OCI-LY3 (cell line): ENCODE data around the gene EARS2.

Experiments
- H2AFZ ChIP-seq: fragments of 200-600, 300-600 bp; shearing (Covaris generic); 2 replicates; pipeline ENCODE4 v1.6.0; 2014; ENCODE audit warnings: antibody characterized with exemption, low read depth, low read length
- H3K27ac ChIP-seq: fragments of 200-600, 300-600 bp; sonication (generic); 2 replicates; pipeline ENCODE4 v1.5.1; 2014; ENCODE audit warnings: mild to moderate bottlenecking, low read length, moderate library complexity, mixed read lengths
- H3K27me3 ChIP-seq: fragments of 200-600, 300-600 bp; sonication (generic); 2 replicates; pipeline ENCODE4 v1.6.1; 2014; ENCODE audit warnings: low read depth, low read length, mixed read lengths
- H3K36me3 ChIP-seq: fragments of 200-600, 300-600 bp; sonication (generic); replicated peaks from 2 replicates; pipeline ENCODE3; 2014; ENCODE audit warnings: low read depth, low read length, mixed read lengths
- H3K4me1 ChIP-seq: fragments of 300-600, 200-600 bp; sonication (generic); 2 replicates; pipeline ENCODE4 v1.6.1; 2014; ENCODE audit warnings: low read length, mixed read lengths
- H3K4me2 ChIP-seq: fragments of 200-600, 300-600 bp; sonication (generic); 2 replicates; pipeline ENCODE4 v1.6.1; 2014; ENCODE audit warnings: low read length, mixed read lengths
- H3K4me3 ChIP-seq: fragments of 300-600, 200-600 bp; sonication (generic); 2 replicates; pipeline ENCODE4 v1.5.1; 2014; ENCODE audit warnings: antibody characterized with exemption, mild to moderate bottlenecking, low read length, moderate library complexity
- H3K79me2 ChIP-seq: fragments of 300-600, 200-600 bp; shearing (Covaris generic); 2 replicates; pipeline ENCODE4 v1.6.1; 2014; ENCODE audit warnings: mild to moderate bottlenecking, low read length, mixed read lengths
- H3K9ac ChIP-seq: fragments of 300-600, 200-600 bp; shearing (Covaris generic); 2 replicates; pipeline ENCODE4 v1.6.0; 2014; ENCODE audit warnings: mild to moderate bottlenecking, low read length, moderate library complexity
- H3K9me3 ChIP-seq: fragments of 200-600, 300-600 bp; shearing (Covaris generic); 2 replicates; pipeline ENCODE4 v1.6.1; 2014; ENCODE audit warnings: low read length, mixed read lengths; ENCODE audit not compliant: insufficient read depth
- H4K20me1 ChIP-seq: fragments of 200-600, 300-600 bp; sonication (generic); 2 replicates; pipeline ENCODE4 v1.6.1; 2016; ENCODE audit warnings: low read length, mixed read lengths; ENCODE audit not compliant: insufficient read depth
- CTCF ChIP-seq: fragments of 200-600, 300-600 bp; sonication (generic); IDR thresholded peaks from 2 replicates; pipeline ENCODE4 v1.5.1; 2014; ENCODE audit warnings: antibody characterized with exemption, low read length, low read depth
- EZH2phosphoT487 ChIP-seq: fragments of 200-600 bp; shearing (Covaris generic); IDR thresholded peaks from 2 replicates; pipeline ENCODE4 v1.6.1; 2018; ENCODE audit warnings: antibody characterized with exemption, mixed run types, low read depth

EARS2 gene

GRCh38 chr16:23510164-23510914 is 46.8 kb downstream of the EARS2 start, which contains the start of gene GGA2:
Gene GGA2, minus strand, starts transcription at chr16:23510494. Its CDS starts 83 bp downstream, at chr16:23510411.
- Histone ChIP-seq H3K9ac (peak within 1 kb of the TSS; percentile 90), H3K4me2 (peak within 1 kb of the TSS; percentile 99), H3K4me3 (peak within 1 kb of the TSS; percentile 100), H3K79me2 (peaks cover 50% of the 10 kb centered on the region), H2AFZ (0 out of 2 replicates have a peak within 1 kb of the TSS, but pooled peaks have one; percentile 84), H3K9me3 (no peaks in the 10 kb centered on the region), H3K27ac (peak within 1 kb of the TSS; percentile 46), H4K20me1 (peaks cover 41% of the 10 kb centered on the region), H3K36me3 (peaks cover 28% of the 10 kb centered on the region), H3K27me3 (no peaks in the 10 kb centered on the region), H3K4me1 (peaks cover 36% of the 10 kb centered on the region)
- no peak for TF ChIP-seq EZH2phosphoT487
- TF ChIP-seq CTCF = no peak

GRCh38 chr16:23509782-23510163 is 47.4 kb downstream of the EARS2 start:
- Histone ChIP-seq H3K27me3 (no peaks in the 10 kb centered on the region), H3K4me3 (peak overlapping the region; percentile 100), H3K9me3 (no peaks in the 10 kb centered on the region), H3K9ac (peak overlapping the region; percentile 90), H3K4me2 (peak overlapping the region; percentile 99), H2AFZ (no peak overlapping the region), H3K79me2 (peaks cover 56% of the 10 kb centered on the region), H3K4me1 (peaks cover 42% of the 10 kb centered on the region), H3K36me3 (peaks cover 28% of the 10 kb centered on the region), H3K27ac (peak overlapping the region; percentile 46), H4K20me1 (peaks cover 46% of the 10 kb centered on the region)
- TF ChIP-seq EZH2phosphoT487 (no peak), CTCF (no peak)

- Histone ChIP-seq H3K27ac (peak overlapping the region; percentile 46), H3K27me3 (no peaks in the 10 kb centered on the region), H4K20me1 (peaks cover 50% of the 10 kb centered on the region), H3K4me2 (peak overlapping the region; percentile 99), H3K79me2 (peaks cover 59% of the 10 kb centered on the region), H3K4me1 (peaks cover 46% of the 10 kb centered on the region), H3K4me3 (peak overlapping the region; percentile 100), H3K9me3 (no peaks in the 10 kb centered on the region), H2AFZ (no peak overlapping the region), H3K9ac (peak overlapping the region; percentile 90), H3K36me3 (peaks cover 24% of the 10 kb centered on the region)
- TF ChIP-seq EZH2phosphoT487 (no peak), CTCF (no peak)
These were observed 47.8 kb downstream of the EARS2 start for GRCh38 chr16:23509441-23509754.

- H3K4me3 ChIP-seq = peak overlapping the region; percentile 100
- no peaks in the 10 kb centered on the region for H3K27me3 ChIP-seq
- H2AFZ ChIP-seq = no peak overlapping the region
- H3K27ac ChIP-seq = peak overlapping the region; percentile 46
- H3K4me1 ChIP-seq = peaks cover 52% of the 10 kb centered on the region
- TF ChIP-seq EZH2phosphoT487 (no peak), CTCF (no peak)
- peaks cover 56% of the 10 kb centered on the region for H4K20me1 ChIP-seq
- H3K36me3 ChIP-seq = peaks cover 27% of the 10 kb centered on the region
- H3K9me3 ChIP-seq = no peaks in the 10 kb centered on the region
- H3K4me2 ChIP-seq = peak overlapping the region; percentile 99
- peak overlapping the region; percentile 90 for H3K9ac ChIP-seq
- H3K79me2 ChIP-seq = peaks cover 65% of the 10 kb centered on the region
These were observed 48.3 kb downstream of the EARS2 start for GRCh38 chr16:23508589-23509440.
